ENCODE data around the gene RNU4-1. TPM values are rescaled to one million over a fixed set of nuclear protein-coding genes. Genes with fewer than 3 reads are reported as not detected.

Gene RNU4-1
- total and polyA plus RNA-seq, 10 of the 15 experiments (the other 5 are each of a cell fraction or from before 2014, with no cell fraction given), result under 0.01 to 15,332 (median 7.1) TPM; not detected in 3

GRCh38 chr12:120247621-120248030 lies 45.4 kb downstream of the RNU4-1 start:
- no peak for ATAC-seq
- ChIA-PET CTCF (interaction anchor here (1.2 to 4.8 kb wide), 2 partner anchors 16 to 20 kb away, joined by 5 to 36 read pairs; no protein-coding TSS in a partner anchor), RAD21 (ENCODE audit: unreplicated experiment) (no interaction called here), POLR2A (no interaction called here), SMC1A (ENCODE audit: uncharacterized antibody, unreplicated experiment) (interaction anchor here (0.9 to 1.1 kb wide), 3 partner anchors 12 to 17 kb away, joined by 3 to 4 read pairs (median 3); no protein-coding TSS in a partner anchor)
- no peak for FAIRE-seq
- intact Hi-C loops (cut with micrococcal nuclease; ENCODE audit: unreplicated experiment), result no loop called here
- Histone ChIP-seq H2AFZ (ENCODE audit: control insufficient read depth, low read depth, low read length) (no peak overlapping the region), H3K27me3 (replicated peaks in 1 of 2; ENCODE audit: control insufficient read depth in 2 of 2, insufficient read depth in 2 of 2, low read length in 1 of 2) (no peaks in the 10 kb centered on the region), H3K27ac (ENCODE audit: control insufficient read depth, insufficient read depth) (no peak overlapping the region), H3K9me3 (replicated peaks; ENCODE audit: control insufficient read depth, insufficient read depth, low read length) (no peaks in the 10 kb centered on the region; the same call in 2 of the 3 replicates), H3K79me2 (ENCODE audit: control insufficient read depth, insufficient read depth, low read length) (no peaks in the 10 kb centered on the region), H3K9ac (ENCODE audit: control insufficient read depth, insufficient read depth, low read length) (no peak overlapping the region), H3K4me2 (ENCODE audit: control insufficient read depth, insufficient read depth) (no peak overlapping the region), H3K4me3 (no peak overlapping the region), H4K20me1 (ENCODE audit: control insufficient read depth, insufficient read depth) (no peaks in the 10 kb centered on the region), H3K4me1 (ENCODE audit: control insufficient read depth, insufficient read depth, low read length) (peaks cover 27% of the 10 kb centered on the region), H3K36me3 (ENCODE audit: control insufficient read depth in 2 of 2, insufficient read depth in 2 of 2, low read length in 1 of 2) (no peaks in the 10 kb centered on the region)
- DNase-seq (ENCODE audit: low read depth, low spot score), result no peak
- in situ Hi-C loops (cut with MboI), result no loop called here
- 84% methylated on average over 6 of the region's 6 CpGs for WGBS (ENCODE audit: insufficient coverage, insufficient replicate concordance, low lambda C conversion rate, missing lambda C conversion rate)
- no TSS peak for BruUV-seq (replicated peaks)
- TF ChIP-seq TBL1XR1 (IDR thresholded peaks at IDR 0.05; ENCODE audit: low read depth, low read length) (no peak), ELK1 (IDR thresholded peaks at IDR 0.05; ENCODE audit: low read depth, low read length) (no peak), NR2F1 (conservative IDR thresholded peaks at IDR 0.05) (no peak), BMI1 (IDR thresholded peaks at IDR 0.05; ENCODE audit: borderline replicate concordance) (no peak), NRF1 (conservative IDR thresholded peaks at IDR 0.05; ENCODE audit: low read depth, low read length) (no peak), ZBTB33 (IDR thresholded peaks at IDR 0.05) (no peak), ASH2L (IDR thresholded peaks at IDR 0.05; ENCODE audit: borderline replicate concordance, low read depth) (no peak), MEF2A (IDR thresholded peaks at IDR 0.05; ENCODE audit: insufficient read depth, low read depth, low read length) (no peak), EP300 (IDR thresholded peaks at IDR 0.05; ENCODE audit: borderline replicate concordance in 1 of 2, control insufficient read depth in 1 of 2, low read depth in 2 of 2, low read length in 2 of 2) (no peak), SMC3 (IDR thresholded peaks at IDR 0.05; ENCODE audit: borderline replicate concordance, low read length) (no peak), JUND (IDR thresholded peaks at IDR 0.05; ENCODE audit: low read depth, low read length) (no peak), SMAD1 (IDR thresholded peaks at IDR 0.05; ENCODE audit: low read depth, partially characterized antibody) (no peak)
- TF ChIP-seq, protein P1, sequence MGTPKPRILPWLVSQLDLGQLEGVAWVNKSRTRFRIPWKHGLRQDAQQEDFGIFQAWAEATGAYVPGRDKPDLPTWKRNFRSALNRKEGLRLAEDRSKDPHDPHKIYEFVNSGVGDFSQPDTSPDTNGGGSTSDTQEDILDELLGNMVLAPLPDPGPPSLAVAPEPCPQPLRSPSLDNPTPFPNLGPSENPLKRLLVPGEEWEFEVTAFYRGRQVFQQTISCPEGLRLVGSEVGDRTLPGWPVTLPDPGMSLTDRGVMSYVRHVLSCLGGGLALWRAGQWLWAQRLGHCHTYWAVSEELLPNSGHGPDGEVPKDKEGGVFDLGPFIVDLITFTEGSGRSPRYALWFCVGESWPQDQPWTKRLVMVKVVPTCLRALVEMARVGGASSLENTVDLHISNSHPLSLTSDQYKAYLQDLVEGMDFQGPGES (IDR thresholded peaks at IDR 0.05), result no peak
- TF ChIP-seq, protein P2, sequence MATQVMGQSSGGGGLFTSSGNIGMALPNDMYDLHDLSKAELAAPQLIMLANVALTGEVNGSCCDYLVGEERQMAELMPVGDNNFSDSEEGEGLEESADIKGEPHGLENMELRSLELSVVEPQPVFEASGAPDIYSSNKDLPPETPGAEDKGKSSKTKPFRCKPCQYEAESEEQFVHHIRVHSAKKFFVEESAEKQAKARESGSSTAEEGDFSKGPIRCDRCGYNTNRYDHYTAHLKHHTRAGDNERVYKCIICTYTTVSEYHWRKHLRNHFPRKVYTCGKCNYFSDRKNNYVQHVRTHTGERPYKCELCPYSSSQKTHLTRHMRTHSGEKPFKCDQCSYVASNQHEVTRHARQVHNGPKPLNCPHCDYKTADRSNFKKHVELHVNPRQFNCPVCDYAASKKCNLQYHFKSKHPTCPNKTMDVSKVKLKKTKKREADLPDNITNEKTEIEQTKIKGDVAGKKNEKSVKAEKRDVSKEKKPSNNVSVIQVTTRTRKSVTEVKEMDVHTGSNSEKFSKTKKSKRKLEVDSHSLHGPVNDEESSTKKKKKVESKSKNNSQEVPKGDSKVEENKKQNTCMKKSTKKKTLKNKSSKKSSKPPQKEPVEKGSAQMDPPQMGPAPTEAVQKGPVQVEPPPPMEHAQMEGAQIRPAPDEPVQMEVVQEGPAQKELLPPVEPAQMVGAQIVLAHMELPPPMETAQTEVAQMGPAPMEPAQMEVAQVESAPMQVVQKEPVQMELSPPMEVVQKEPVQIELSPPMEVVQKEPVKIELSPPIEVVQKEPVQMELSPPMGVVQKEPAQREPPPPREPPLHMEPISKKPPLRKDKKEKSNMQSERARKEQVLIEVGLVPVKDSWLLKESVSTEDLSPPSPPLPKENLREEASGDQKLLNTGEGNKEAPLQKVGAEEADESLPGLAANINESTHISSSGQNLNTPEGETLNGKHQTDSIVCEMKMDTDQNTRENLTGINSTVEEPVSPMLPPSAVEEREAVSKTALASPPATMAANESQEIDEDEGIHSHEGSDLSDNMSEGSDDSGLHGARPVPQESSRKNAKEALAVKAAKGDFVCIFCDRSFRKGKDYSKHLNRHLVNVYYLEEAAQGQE (IDR thresholded peaks at IDR 0.05; ENCODE audit: low read depth, low read length), result no peak
- TF ChIP-seq, protein P3, sequence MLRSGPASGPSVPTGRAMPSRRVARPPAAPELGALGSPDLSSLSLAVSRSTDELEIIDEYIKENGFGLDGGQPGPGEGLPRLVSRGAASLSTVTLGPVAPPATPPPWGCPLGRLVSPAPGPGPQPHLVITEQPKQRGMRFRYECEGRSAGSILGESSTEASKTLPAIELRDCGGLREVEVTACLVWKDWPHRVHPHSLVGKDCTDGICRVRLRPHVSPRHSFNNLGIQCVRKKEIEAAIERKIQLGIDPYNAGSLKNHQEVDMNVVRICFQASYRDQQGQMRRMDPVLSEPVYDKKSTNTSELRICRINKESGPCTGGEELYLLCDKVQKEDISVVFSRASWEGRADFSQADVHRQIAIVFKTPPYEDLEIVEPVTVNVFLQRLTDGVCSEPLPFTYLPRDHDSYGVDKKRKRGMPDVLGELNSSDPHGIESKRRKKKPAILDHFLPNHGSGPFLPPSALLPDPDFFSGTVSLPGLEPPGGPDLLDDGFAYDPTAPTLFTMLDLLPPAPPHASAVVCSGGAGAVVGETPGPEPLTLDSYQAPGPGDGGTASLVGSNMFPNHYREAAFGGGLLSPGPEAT (IDR thresholded peaks at IDR 0.05; ENCODE audit: low read depth), result no peak

Data from GM12878 (cell line).